GM12872 (cell line): ENCODE measurements around the gene KCNE4.

Source experiments
- TF ChIP-seq, protein P1 (sequence below): IDR thresholded peaks from 3 replicates; pipeline ENCODE4 v1.5.1; 2011; ENCODE audit warnings: low read depth, mild to moderate bottlenecking, low read length, moderate library complexity; ENCODE audit not compliant: insufficient read depth

Gene KCNE4

DNA sequence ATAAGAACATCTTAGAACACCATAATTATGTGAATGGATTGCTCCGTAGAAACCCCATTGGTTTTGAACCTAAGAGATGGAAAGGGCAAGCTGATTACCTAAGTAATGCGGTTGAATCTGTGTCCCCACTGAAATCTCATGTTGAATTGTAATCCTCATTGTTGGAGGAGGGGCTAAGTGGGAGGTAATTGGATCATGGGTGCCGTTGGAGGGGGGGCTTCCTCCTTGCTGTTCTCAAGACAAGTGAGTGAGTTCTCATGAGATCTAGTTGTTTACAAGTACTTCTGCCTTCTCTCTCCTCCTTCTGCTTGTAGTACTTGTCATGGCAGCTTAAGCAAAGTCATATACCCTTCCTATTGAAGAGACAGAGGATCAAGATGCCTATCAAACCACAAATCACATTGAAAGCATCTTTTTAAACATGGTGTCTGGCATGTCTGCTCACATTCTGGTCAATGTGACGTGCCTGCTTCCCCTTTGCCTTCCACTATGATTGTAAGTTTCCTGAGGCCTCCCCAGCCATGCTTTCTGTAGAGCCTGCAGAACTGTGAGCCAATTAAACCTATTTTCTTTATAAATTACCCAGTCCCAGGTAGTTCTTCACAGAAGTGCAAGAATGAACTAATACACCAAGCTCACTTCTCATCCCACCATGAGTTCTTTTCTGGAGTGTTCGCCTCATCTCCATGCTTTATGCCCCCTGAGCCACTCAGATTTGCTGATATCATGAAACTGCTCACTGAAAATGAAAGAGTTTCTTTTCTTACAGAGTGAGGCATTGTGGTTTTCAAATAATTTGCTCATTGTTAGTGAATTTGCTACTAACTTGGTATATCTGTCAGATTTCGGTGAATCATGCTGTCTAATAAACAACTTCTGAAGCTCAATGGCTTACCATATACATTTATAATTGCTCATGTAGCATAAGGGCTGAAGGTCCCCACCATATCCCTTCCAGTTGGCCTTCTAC is 23.6 kb downstream of the KCNE4 start:
- TF ChIP-seq, protein P1, sequence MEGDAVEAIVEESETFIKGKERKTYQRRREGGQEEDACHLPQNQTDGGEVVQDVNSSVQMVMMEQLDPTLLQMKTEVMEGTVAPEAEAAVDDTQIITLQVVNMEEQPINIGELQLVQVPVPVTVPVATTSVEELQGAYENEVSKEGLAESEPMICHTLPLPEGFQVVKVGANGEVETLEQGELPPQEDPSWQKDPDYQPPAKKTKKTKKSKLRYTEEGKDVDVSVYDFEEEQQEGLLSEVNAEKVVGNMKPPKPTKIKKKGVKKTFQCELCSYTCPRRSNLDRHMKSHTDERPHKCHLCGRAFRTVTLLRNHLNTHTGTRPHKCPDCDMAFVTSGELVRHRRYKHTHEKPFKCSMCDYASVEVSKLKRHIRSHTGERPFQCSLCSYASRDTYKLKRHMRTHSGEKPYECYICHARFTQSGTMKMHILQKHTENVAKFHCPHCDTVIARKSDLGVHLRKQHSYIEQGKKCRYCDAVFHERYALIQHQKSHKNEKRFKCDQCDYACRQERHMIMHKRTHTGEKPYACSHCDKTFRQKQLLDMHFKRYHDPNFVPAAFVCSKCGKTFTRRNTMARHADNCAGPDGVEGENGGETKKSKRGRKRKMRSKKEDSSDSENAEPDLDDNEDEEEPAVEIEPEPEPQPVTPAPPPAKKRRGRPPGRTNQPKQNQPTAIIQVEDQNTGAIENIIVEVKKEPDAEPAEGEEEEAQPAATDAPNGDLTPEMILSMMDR = no peak

DNA sequence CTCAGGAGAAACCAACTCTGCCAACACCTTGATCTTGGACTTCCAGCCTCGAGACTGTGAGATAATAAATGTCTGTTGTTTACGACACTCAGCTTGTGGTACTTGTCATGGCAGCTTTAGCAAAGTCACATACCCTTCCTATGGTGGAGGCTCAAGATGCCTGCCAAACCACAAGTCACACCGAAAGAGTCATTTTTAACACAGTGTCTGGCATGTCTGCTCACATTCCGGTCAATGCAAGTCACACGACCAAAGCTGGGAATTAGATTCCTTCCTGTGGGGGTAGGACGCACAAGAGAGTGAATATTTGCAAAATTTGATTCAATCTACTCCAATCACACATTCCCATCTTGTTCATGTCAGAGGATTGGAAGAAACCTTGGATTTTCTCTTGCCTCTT is 24.6 kb downstream of the KCNE4 start:
- TF ChIP-seq, protein P1 = no peak

- TF ChIP-seq, protein P1 = no peak
These were observed 26.5 kb downstream of the KCNE4 start for GRCh38 chr2:223078482-223078881.

DNA sequence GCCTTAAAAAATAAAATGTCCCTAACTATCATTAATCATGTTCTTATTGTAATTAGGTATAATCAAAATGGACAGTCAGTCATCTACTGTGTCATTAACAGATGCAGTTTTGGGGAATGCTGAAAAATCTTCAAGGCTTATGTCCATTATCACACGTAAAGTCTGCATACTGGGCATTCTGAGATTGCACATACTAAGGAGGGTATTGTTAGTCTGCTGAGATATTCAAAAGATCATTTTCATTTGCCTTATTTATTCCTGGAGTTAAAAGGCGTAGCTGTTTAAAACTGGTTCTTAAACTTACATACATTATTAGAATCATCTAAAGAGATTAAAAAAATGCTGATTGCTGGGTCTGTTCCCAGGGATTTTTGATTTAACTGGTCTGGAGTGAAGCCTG is 27.4 kb downstream of the KCNE4 start:
- TF ChIP-seq, protein P1 = no peak

GRCh38 chr2:223079925-223080324 is 27.9 kb downstream of the KCNE4 start:
- TF ChIP-seq, protein P1 = no peak

DNA sequence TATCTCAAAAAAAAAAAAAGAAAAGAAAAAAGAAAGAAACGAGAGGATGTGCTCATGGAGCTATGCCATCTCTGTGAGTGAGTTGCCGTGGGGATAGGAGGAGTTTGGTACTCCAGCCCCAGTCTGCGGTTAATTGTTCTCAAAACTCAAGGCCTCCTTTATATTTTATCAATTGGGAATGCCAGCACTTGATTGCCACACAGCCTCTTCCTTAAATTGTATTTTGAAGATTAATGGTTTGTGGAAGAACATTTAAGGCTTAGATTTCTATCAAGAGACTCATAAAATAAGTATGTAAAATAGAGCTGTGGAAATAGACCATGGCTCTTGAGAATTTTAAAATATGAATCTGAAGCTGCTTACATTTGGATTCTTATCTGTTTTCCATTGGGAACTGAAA is 29.8 kb downstream of the KCNE4 start:
- TF ChIP-seq, protein P1 = no peak

GRCh38 chr2:223082706-223083105 is 30.7 kb downstream of the KCNE4 start:
- TF ChIP-seq, protein P1 = no peak
